ENCODE results near the gene CCL20. TPM values are rescaled to one million over a fixed set of nuclear protein-coding genes. Genes with fewer than 3 reads are reported as not detected.

The CCL20 gene
- total and polyA plus RNA-seq, 2 of the 13 experiments (the other 11 are each of a cell fraction or from before 2014, with no cell fraction given): 223 to 903 TPM

GRCh38 chr2:227818675-227819397 lies 5.2 kb downstream of the CCL20 start (continued):
- peak; percentile 88 for TF ChIP-seq CSRNP1 (CRISPR knock-in tag; IDR thresholded peaks at IDR 0.05)
- peak; percentile 96 for TF ChIP-seq HDAC1 (CRISPR knock-in tag; IDR thresholded peaks at IDR 0.05)
- peak; percentile 91 for TF ChIP-seq TFE3 (CRISPR knock-in tag; IDR thresholded peaks at IDR 0.05)
- TF ChIP-seq HIC2 (CRISPR knock-in tag; IDR thresholded peaks at IDR 0.05; ENCODE audit: low read depth): peak; percentile 81; the same call in 1 of the 2 replicates
- TF ChIP-seq ISX (CRISPR knock-in tag; conservative IDR thresholded peaks at IDR 0.05): no peak
- TF ChIP-seq HMGXB4 (CRISPR knock-in tag; IDR thresholded peaks at IDR 0.05; ENCODE audit: borderline replicate concordance in 1 of 2, low read depth in 1 of 2): peak; percentile 70 to 72; a peak in 3 of 4 replicates
- no peak for TF ChIP-seq MATR3 (CRISPR knock-in tag; IDR thresholded peaks at IDR 0.05)
- 0 out of 2 replicates have a peak, but pooled peaks have one; percentile 21 for TF ChIP-seq HMGXB3 (CRISPR knock-in tag; IDR thresholded peaks at IDR 0.05; ENCODE audit: borderline replicate concordance)
- TF ChIP-seq ZNF136 (CRISPR knock-in tag; IDR thresholded peaks at IDR 0.05; ENCODE audit: low read depth): peak; percentile 98
- no peak for TF ChIP-seq RBM39 (IDR thresholded peaks at IDR 0.05; ENCODE audit: low read depth, low read length, poor library complexity, severe bottlenecking)
- TF ChIP-seq RARG (CRISPR knock-in tag; IDR thresholded peaks at IDR 0.05; ENCODE audit: low read depth): no peak
- peak; percentile 98 for TF ChIP-seq EHMT2 (IDR thresholded peaks at IDR 0.05; ENCODE audit: borderline replicate concordance, low read depth, low read length)
